PFSK-1 (cell line): ENCODE data around the gene PSME2.

Source experiments
- FOXP2 ChIP-seq: optimal IDR thresholded peaks from 2 replicates; pipeline ENCODE3; 2011; ENCODE audit warnings: borderline replicate concordance, control low read depth, inconsistent platforms; ENCODE audit not compliant: insufficient read depth; ENCODE audit errors: extremely low read length, extremely low read depth
- POLR2AphosphoS5 ChIP-seq: IDR thresholded peaks from 2 replicates; pipeline ENCODE4 v1.6.1; 2012; ENCODE audit warnings: low read depth, mild to moderate bottlenecking, control low read depth, low read length, moderate library complexity
- SIN3A ChIP-seq: IDR thresholded peaks from 2 replicates; pipeline ENCODE4 v1.6.1; 2012; ENCODE audit warnings: mild to moderate bottlenecking, low read length, moderate library complexity, borderline replicate concordance; ENCODE audit not compliant: insufficient read depth
- TAF1 ChIP-seq: IDR thresholded peaks from 2 replicates; pipeline ENCODE4 v1.6.1; 2012; ENCODE audit warnings: low read length, control low read depth, borderline replicate concordance; ENCODE audit not compliant: insufficient read depth
- TF ChIP-seq, protein P1 (sequence below), 2 experiments: IDR thresholded peaks; 2 replicates each; pipeline versions ENCODE4 v1.6.1 to v1.8.0; 2011 to 2012; ENCODE audit warnings: low read depth in 2 of 2, low read length in 2 of 2, control low read depth in 1 of 2, inconsistent platforms in 1 of 2, mild to moderate bottlenecking in 1 of 2, moderate library complexity in 1 of 2; ENCODE audit not compliant: insufficient read depth in 1 of 2

DNA sequence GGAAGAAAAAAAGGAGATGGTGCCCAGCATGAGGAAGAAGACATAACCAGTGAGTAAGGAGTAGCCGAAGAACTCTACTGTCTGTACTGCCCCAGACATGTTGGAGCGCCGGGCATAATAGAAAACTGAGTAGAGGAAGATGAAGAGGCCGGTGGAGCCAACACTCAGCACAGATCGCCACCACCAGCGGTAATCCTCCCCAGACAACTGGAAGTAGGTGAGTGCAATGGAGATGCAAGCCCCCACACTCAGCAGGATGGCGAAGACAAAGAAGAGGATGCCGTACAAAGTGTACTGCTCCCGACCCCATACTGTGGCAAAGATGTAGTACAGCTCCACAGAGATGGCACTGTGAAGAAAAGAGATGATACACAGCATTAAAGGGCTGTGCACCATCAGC, 43.0 kb upstream of the PSME2 start:
- TF ChIP-seq, protein P1, sequence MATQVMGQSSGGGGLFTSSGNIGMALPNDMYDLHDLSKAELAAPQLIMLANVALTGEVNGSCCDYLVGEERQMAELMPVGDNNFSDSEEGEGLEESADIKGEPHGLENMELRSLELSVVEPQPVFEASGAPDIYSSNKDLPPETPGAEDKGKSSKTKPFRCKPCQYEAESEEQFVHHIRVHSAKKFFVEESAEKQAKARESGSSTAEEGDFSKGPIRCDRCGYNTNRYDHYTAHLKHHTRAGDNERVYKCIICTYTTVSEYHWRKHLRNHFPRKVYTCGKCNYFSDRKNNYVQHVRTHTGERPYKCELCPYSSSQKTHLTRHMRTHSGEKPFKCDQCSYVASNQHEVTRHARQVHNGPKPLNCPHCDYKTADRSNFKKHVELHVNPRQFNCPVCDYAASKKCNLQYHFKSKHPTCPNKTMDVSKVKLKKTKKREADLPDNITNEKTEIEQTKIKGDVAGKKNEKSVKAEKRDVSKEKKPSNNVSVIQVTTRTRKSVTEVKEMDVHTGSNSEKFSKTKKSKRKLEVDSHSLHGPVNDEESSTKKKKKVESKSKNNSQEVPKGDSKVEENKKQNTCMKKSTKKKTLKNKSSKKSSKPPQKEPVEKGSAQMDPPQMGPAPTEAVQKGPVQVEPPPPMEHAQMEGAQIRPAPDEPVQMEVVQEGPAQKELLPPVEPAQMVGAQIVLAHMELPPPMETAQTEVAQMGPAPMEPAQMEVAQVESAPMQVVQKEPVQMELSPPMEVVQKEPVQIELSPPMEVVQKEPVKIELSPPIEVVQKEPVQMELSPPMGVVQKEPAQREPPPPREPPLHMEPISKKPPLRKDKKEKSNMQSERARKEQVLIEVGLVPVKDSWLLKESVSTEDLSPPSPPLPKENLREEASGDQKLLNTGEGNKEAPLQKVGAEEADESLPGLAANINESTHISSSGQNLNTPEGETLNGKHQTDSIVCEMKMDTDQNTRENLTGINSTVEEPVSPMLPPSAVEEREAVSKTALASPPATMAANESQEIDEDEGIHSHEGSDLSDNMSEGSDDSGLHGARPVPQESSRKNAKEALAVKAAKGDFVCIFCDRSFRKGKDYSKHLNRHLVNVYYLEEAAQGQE (IDR thresholded peaks at IDR 0.05; ENCODE audit: insufficient read depth in 1 of 2, low read depth in 2 of 2, low read length in 2 of 2): no peak
- TF ChIP-seq POLR2AphosphoS5: no peak
- TF ChIP-seq TAF1: no peak
- TF ChIP-seq FOXP2: no peak
- no peak for TF ChIP-seq SIN3A
